ENCODE results near the gene SULT2B1.
A peak's percentile ranks its signal among the peaks of the same experiment; 100 is the strongest.
"Not testable (repeated sequence)": the region's sequence is repeated elsewhere in the genome, so short reads cannot be mapped to it uniquely, and the experiment has no call there.

Gene SULT2B1

GRCh38 chr19:48558018-48558684, 6.2 kb downstream of the SULT2B1 start:
- DNase-seq (ENCODE audit: low read depth in 2 of 2): no peak

- no peak for DNase-seq (ENCODE audit: low read depth in 2 of 2)
Observed at GRCh38 chr19:48560095-48560530, 8.1 kb downstream of the SULT2B1 start.

GRCh38 chr19:48561412-48561811, 9.4 kb downstream of the SULT2B1 start:
- no peak for DNase-seq (ENCODE audit: low read depth in 2 of 2)

GRCh38 chr19:48565090-48565489, 13.1 kb downstream of the SULT2B1 start:
- no peak for DNase-seq (ENCODE audit: low read depth in 2 of 2)

- no peak for DNase-seq (ENCODE audit: low read depth in 2 of 2)
Observed at GRCh38 chr19:48568345-48568886, 16.4 kb downstream of the SULT2B1 start.

- DNase-seq (ENCODE audit: low read depth in 2 of 2): no peak
Observed at GRCh38 chr19:48569814-48570213, 17.8 kb downstream of the SULT2B1 start.

- DNase-seq (ENCODE audit: low read depth in 2 of 2): no peak
Observed at GRCh38 chr19:48571378-48572162, 19.6 kb downstream of the SULT2B1 start.

GRCh38 chr19:48573163-48573505, 21.2 kb downstream of the SULT2B1 start:
- DNase-seq (ENCODE audit: low read depth in 2 of 2): no peak

GRCh38 chr19:48575931-48576622, 24.1 kb downstream of the SULT2B1 start:
- no peak for DNase-seq (ENCODE audit: low read depth in 2 of 2)

GRCh38 chr19:48577908-48578307, 25.9 kb downstream of the SULT2B1 start:
- not testable (repeated sequence) for DNase-seq (ENCODE audit: low read depth in 2 of 2)

GRCh38 chr19:48578891-48579290, 26.9 kb downstream of the SULT2B1 start:
- no peak for DNase-seq (ENCODE audit: low read depth in 2 of 2)

GRCh38 chr19:48582168-48582567, 30.2 kb downstream of the SULT2B1 start:
- no peak for DNase-seq (ENCODE audit: low read depth in 2 of 2)

- no peak for DNase-seq (ENCODE audit: low read depth in 2 of 2)
Observed at GRCh38 chr19:48587387-48587786, 35.4 kb downstream of the SULT2B1 start.

GRCh38 chr19:48588670-48589401, 36.9 kb downstream of the SULT2B1 start:
- DNase-seq (ENCODE audit: low read depth in 2 of 2): peak; percentile 67 to 84

GRCh38 chr19:48591021-48591420, 39.0 kb downstream of the SULT2B1 start:
- DNase-seq (ENCODE audit: low read depth in 2 of 2): no peak

GRCh38 chr19:48595171-48595570, 43.2 kb downstream of the SULT2B1 start:
- DNase-seq (ENCODE audit: low read depth in 2 of 2): no peak

- no peak for DNase-seq (ENCODE audit: low read depth in 2 of 2)
Observed at GRCh38 chr19:48595833-48596232, 43.9 kb downstream of the SULT2B1 start.

- no peak for DNase-seq (ENCODE audit: low read depth in 2 of 2)
Observed at GRCh38 chr19:48596237-48596636, 44.3 kb downstream of the SULT2B1 start.

GRCh38 chr19:48596679-48597465, 44.9 kb downstream of the SULT2B1 start:
- no peak for DNase-seq (ENCODE audit: low read depth in 2 of 2)

- no peak for DNase-seq (ENCODE audit: low read depth in 2 of 2)
Observed at GRCh38 chr19:48598996-48599700, 47.2 kb downstream of the SULT2B1 start.

Measured in stimulated activated CD4-positive, alpha-beta T cell treated with anti-CD3 and anti-CD28 coated beads, Interleukin-15, amount 100 ng/mL, for 48 hours (primary cell).